ENCODE measurements around the gene CPT1A. TPM values are rescaled to one million over a fixed set of nuclear protein-coding genes. Genes with fewer than 3 reads are reported as not detected.
"Not testable (repeated sequence)": the region's sequence is repeated elsewhere in the genome, so short reads cannot be mapped to it uniquely, and the experiment has no call there.

CPT1A gene
- 10 to 100 TPM; 50.2 to 51.1 TPM for total RNA-seq

- Mint-ChIP-seq H3K36me3 (ENCODE audit: low read depth) (peaks cover 3% of the 10 kb centered on the region), H3K4me1 (peaks cover 52% of the 10 kb centered on the region), H3K9me3 (no peaks in the 10 kb centered on the region), H3K27ac (peak within 1 kb of the TSS; percentile 74), H3K4me3 (peak within 1 kb of the TSS; percentile 82), H3K27me3 (peaks cover 4% of the 10 kb centered on the region)
- DNase-seq: peak; percentile 80
- CTCF ChIA-PET: interaction anchor here (1.2 to 2.4 kb wide), 2 partner anchors 11 to 43 kb away, joined by 4 to 13 read pairs; no protein-coding TSS in a partner anchor
- POLR2A ChIA-PET: interaction anchor here (0.7 to 1.5 kb wide), 4 partner anchors 8 to 210 kb away, joined by 3 to 5 read pairs (median 4); partner anchors contain the start of genes IGHMBP2 and MRPL21
These were observed at the start of gene CPT1A for GRCh38 chr11:68841718-68842426. Gene CPT1A (minus strand): TSS chr11:68841916. CDS start chr11:68815474, 26,442 bp downstream.

GRCh38 chr11:68890490-68891231, 48.9 kb upstream of the CPT1A start:
- Mint-ChIP-seq H3K27me3 (no peaks in the 10 kb centered on the region), H3K4me3 (no peak overlapping the region)
- CTCF ChIA-PET: no interaction called here

GRCh38 chr11:68889948-68890446, 48.3 kb upstream of the CPT1A start:
- ChIA-PET POLR2A (interaction anchor here (0.5 kb wide), 1 partner anchor 21 kb away, joined by 3 read pairs; no protein-coding TSS in a partner anchor), CTCF (no interaction called here)
- Mint-ChIP-seq H3K4me3 (no peak overlapping the region), H3K27ac (no peak overlapping the region), H3K36me3 (ENCODE audit: low read depth) (peaks cover 17% of the 10 kb centered on the region), H3K27me3 (no peaks in the 10 kb centered on the region), H3K4me1 (no peaks in the 10 kb centered on the region), H3K9me3 (no peaks in the 10 kb centered on the region)
- DNase-seq: no peak

More at GRCh38 chr11:68890490-68891231, 48.9 kb upstream of the CPT1A start:
- H3K36me3 Mint-ChIP-seq (ENCODE audit: low read depth): peaks cover 17% of the 10 kb centered on the region
- POLR2A ChIA-PET: interaction anchor here (0.5 kb wide), 1 partner anchor 21 kb away, joined by 3 read pairs; no protein-coding TSS in a partner anchor
- H3K9me3 Mint-ChIP-seq: no peaks in the 10 kb centered on the region
- H3K27ac Mint-ChIP-seq: no peak overlapping the region
- DNase-seq: no peak
- H3K4me1 Mint-ChIP-seq: no peaks in the 10 kb centered on the region

GRCh38 chr11:68884827-68885226, 43.1 kb upstream of the CPT1A start:
- H3K4me1 Mint-ChIP-seq; H3K4me3 Mint-ChIP-seq; H3K27me3 Mint-ChIP-seq; H3K9me3 Mint-ChIP-seq; CTCF ChIA-PET; POLR2A ChIA-PET; DNase-seq; H3K36me3 Mint-ChIP-seq (ENCODE audit: low read depth); H3K27ac Mint-ChIP-seq: not testable (repeated sequence)

- ChIA-PET CTCF (no interaction called here), POLR2A (no interaction called here)
- DNase-seq: no peak
- H3K27ac Mint-ChIP-seq: no peak overlapping the region
- no peak overlapping the region for H3K4me3 Mint-ChIP-seq
- H3K9me3 Mint-ChIP-seq: no peaks in the 10 kb centered on the region
- H3K27me3 Mint-ChIP-seq: no peaks in the 10 kb centered on the region
- H3K36me3 Mint-ChIP-seq (ENCODE audit: low read depth): no peaks in the 10 kb centered on the region
- H3K4me1 Mint-ChIP-seq: no peaks in the 10 kb centered on the region
These were observed 40.7 kb upstream of the CPT1A start for GRCh38 chr11:68882391-68882790.

- ChIA-PET CTCF (no interaction called here), POLR2A (no interaction called here)
- Mint-ChIP-seq H3K36me3 (ENCODE audit: low read depth) (no peaks in the 10 kb centered on the region), H3K27me3 (no peaks in the 10 kb centered on the region), H3K27ac (no peak overlapping the region), H3K9me3 (no peaks in the 10 kb centered on the region), H3K4me3 (no peak overlapping the region), H3K4me1 (no peaks in the 10 kb centered on the region)
- DNase-seq: no peak
These were observed 39.6 kb upstream of the CPT1A start for GRCh38 chr11:68881320-68881719.

- no peaks in the 10 kb centered on the region for H3K36me3 Mint-ChIP-seq (ENCODE audit: low read depth)
- no peaks in the 10 kb centered on the region for H3K27me3 Mint-ChIP-seq
- no peak overlapping the region for H3K27ac Mint-ChIP-seq
- no peak for DNase-seq
- no peaks in the 10 kb centered on the region for H3K9me3 Mint-ChIP-seq
- H3K4me3 Mint-ChIP-seq: no peak overlapping the region
- ChIA-PET CTCF (no interaction called here), POLR2A (no interaction called here)
- H3K4me1 Mint-ChIP-seq: no peaks in the 10 kb centered on the region
These were observed 39.1 kb upstream of the CPT1A start for GRCh38 chr11:68880851-68881250.

- Mint-ChIP-seq H3K4me1 (no peaks in the 10 kb centered on the region), H3K4me3 (no peak overlapping the region), H3K36me3 (ENCODE audit: low read depth) (no peaks in the 10 kb centered on the region), H3K9me3 (no peaks in the 10 kb centered on the region), H3K27ac (no peak overlapping the region), H3K27me3 (peaks cover 1% of the 10 kb centered on the region)
- ChIA-PET POLR2A (interaction anchor here (1.3 kb wide), 1 partner anchor 26 kb away, joined by 4 read pairs; no protein-coding TSS in a partner anchor), CTCF (no interaction called here)
- DNase-seq: no peak
These were observed 36.3 kb upstream of the CPT1A start for GRCh38 chr11:68878022-68878421.

- H3K36me3 Mint-ChIP-seq (ENCODE audit: low read depth): no peaks in the 10 kb centered on the region
- H3K27me3 Mint-ChIP-seq: peaks cover 38% of the 10 kb centered on the region
- ChIA-PET CTCF (no interaction called here), POLR2A (no interaction called here)
- H3K4me1 Mint-ChIP-seq: peaks cover 10% of the 10 kb centered on the region
- no peak for DNase-seq
- no peaks in the 10 kb centered on the region for H3K9me3 Mint-ChIP-seq
- no peak overlapping the region for H3K4me3 Mint-ChIP-seq
- no peak overlapping the region for H3K27ac Mint-ChIP-seq
These were observed 30.7 kb upstream of the CPT1A start for GRCh38 chr11:68872216-68873003.

- POLR2A ChIA-PET: no interaction called here
- H3K27ac Mint-ChIP-seq: no peak overlapping the region
- CTCF ChIA-PET: no interaction called here
- H3K4me1 Mint-ChIP-seq: peaks cover 10% of the 10 kb centered on the region
- no peaks in the 10 kb centered on the region for H3K9me3 Mint-ChIP-seq
- H3K4me3 Mint-ChIP-seq: no peak overlapping the region
- H3K36me3 Mint-ChIP-seq (ENCODE audit: low read depth): no peaks in the 10 kb centered on the region
- no peak for DNase-seq
- peaks cover 38% of the 10 kb centered on the region for H3K27me3 Mint-ChIP-seq
These were observed 28.8 kb upstream of the CPT1A start for GRCh38 chr11:68870470-68870869.

GRCh38 chr11:68868221-68868835, 26.6 kb upstream of the CPT1A start:
- H3K9me3 Mint-ChIP-seq: peaks cover 3% of the 10 kb centered on the region
- no peak overlapping the region for H3K4me3 Mint-ChIP-seq
- POLR2A ChIA-PET: no interaction called here
- peaks cover 10% of the 10 kb centered on the region for H3K4me1 Mint-ChIP-seq
- no peak for DNase-seq
- CTCF ChIA-PET: interaction anchor here (0.7 kb wide), 1 partner anchor 173 kb away, joined by 3 read pairs; no protein-coding TSS in a partner anchor
- peaks cover 38% of the 10 kb centered on the region for H3K27me3 Mint-ChIP-seq
- H3K27ac Mint-ChIP-seq: no peak overlapping the region
- no peaks in the 10 kb centered on the region for H3K36me3 Mint-ChIP-seq (ENCODE audit: low read depth)

GRCh38 chr11:68867066-68867465, 25.4 kb upstream of the CPT1A start:
- Mint-ChIP-seq H3K4me1 (peaks cover 10% of the 10 kb centered on the region), H3K27ac (no peak overlapping the region), H3K36me3 (ENCODE audit: low read depth) (no peaks in the 10 kb centered on the region), H3K27me3 (peaks cover 30% of the 10 kb centered on the region), H3K4me3 (no peak overlapping the region), H3K9me3 (peaks cover 6% of the 10 kb centered on the region)
- POLR2A ChIA-PET: no interaction called here
- DNase-seq: no peak
- CTCF ChIA-PET: no interaction called here

Data from activated CD4-positive, alpha-beta memory T cell treated with anti-CD3 and anti-CD28 coated beads, Interleukin-2, amount 10 ng/mL, durations not matched to agents 7 days and 5 days (primary cell).